H9 (cell line): ENCODE data around the gene RPL19. TPM values are rescaled to one million over a fixed set of nuclear protein-coding genes. Genes with fewer than 3 reads are reported as not detected.

Source experiments
- DNase-seq: peaks from one replicate; pipeline ENCODE4 v3.0.0-alpha.2; 2017
- H2AFZ ChIP-seq: one replicate; pipeline ENCODE4 v1.6.1; 2013; ENCODE audit warnings: mild to moderate bottlenecking, low read length, control low read depth, moderate library complexity
- H2AK5ac ChIP-seq: 2 replicates; pipeline ENCODE4 v1.6.1; 2013; ENCODE audit warnings: low read length, control low read depth, mixed read lengths; ENCODE audit not compliant: insufficient read length
- H2BK120ac ChIP-seq: one replicate; pipeline ENCODE4 v1.6.1; 2013; ENCODE audit warnings: low read depth, mild to moderate bottlenecking, low read length, control low read depth, inconsistent platforms; ENCODE audit not compliant: poor library complexity, severe bottlenecking
- H2BK12ac ChIP-seq: 2 replicates; pipeline ENCODE4 v1.6.1; 2013; ENCODE audit warnings: low read length, control low read depth, mixed read lengths, low read depth; ENCODE audit not compliant: insufficient read length
- H2BK15ac ChIP-seq: 2 replicates; pipeline ENCODE4 v1.6.1; 2013; ENCODE audit warnings: low read depth, low read length, control low read depth
- H2BK20ac ChIP-seq: one replicate; pipeline ENCODE4 v1.6.1; 2013; ENCODE audit warnings: low read depth, mild to moderate bottlenecking, low read length, control low read depth, inconsistent platforms; ENCODE audit not compliant: poor library complexity, severe bottlenecking
- H2BK5ac ChIP-seq: 2 replicates; pipeline ENCODE4 v1.6.1; 2013; ENCODE audit warnings: low read length, control low read depth, mixed read lengths; ENCODE audit not compliant: insufficient read length
- H3K14ac ChIP-seq: 2 replicates; pipeline ENCODE4 v1.6.1; 2013; ENCODE audit warnings: low read length, control low read depth; ENCODE audit not compliant: insufficient read depth
- H3K18ac ChIP-seq: 2 replicates; pipeline ENCODE4 v1.6.1; 2013; ENCODE audit warnings: low read depth, mild to moderate bottlenecking, mixed read lengths, low read length, control low read depth; ENCODE audit not compliant: insufficient read length
- H3K23ac ChIP-seq: 2 replicates; pipeline ENCODE4 v1.6.1; 2013; ENCODE audit warnings: low read length, control low read depth, mixed read lengths, low read depth; ENCODE audit not compliant: insufficient read length
- H3K23me2 ChIP-seq: 2 replicates; pipeline ENCODE4 v1.6.1; 2013; ENCODE audit warnings: low read depth, mild to moderate bottlenecking, mixed read lengths, low read length, control low read depth; ENCODE audit not compliant: insufficient read length, poor library complexity, severe bottlenecking
- H3K27ac ChIP-seq: 2 replicates; pipeline ENCODE4 v1.5.1; 2013; ENCODE audit warnings: low read length, control low read depth, mixed read lengths, low read depth; ENCODE audit not compliant: insufficient read length
- H3K27me3 ChIP-seq: 2 replicates; pipeline ENCODE4 v1.6.1; 2013; ENCODE audit warnings: low read length, control low read depth, inconsistent platforms; ENCODE audit not compliant: insufficient read depth
- H3K4ac ChIP-seq: 2 replicates; pipeline ENCODE4 v1.6.1; 2013; ENCODE audit warnings: low read depth, mild to moderate bottlenecking, control low read depth, inconsistent platforms, low read length, moderate library complexity
- H3K4me1 ChIP-seq: 2 replicates; pipeline ENCODE4 v1.6.1; 2013; ENCODE audit warnings: low read length, control low read depth, inconsistent platforms; ENCODE audit not compliant: insufficient read depth
- H3K4me2 ChIP-seq: 2 replicates; pipeline ENCODE4 v1.6.1; 2013; ENCODE audit warnings: low read length, control low read depth, mixed read lengths; ENCODE audit not compliant: insufficient read length, insufficient read depth
- H3K56ac ChIP-seq: 2 replicates; pipeline ENCODE4 v1.6.1; 2013; ENCODE audit warnings: low read depth, mild to moderate bottlenecking, mixed read lengths, low read length, control low read depth; ENCODE audit not compliant: insufficient read length
- H3K79me1 ChIP-seq: 2 replicates; pipeline ENCODE4 v1.6.1; 2013; ENCODE audit warnings: low read depth, mild to moderate bottlenecking, moderate library complexity, low read length, control low read depth, inconsistent platforms; ENCODE audit not compliant: insufficient read depth, poor library complexity, severe bottlenecking
- H3K79me2 ChIP-seq: 2 replicates; pipeline ENCODE4 v1.6.1; 2013; ENCODE audit warnings: low read length, control low read depth, inconsistent platforms; ENCODE audit not compliant: insufficient read depth
- H3K9ac ChIP-seq: 2 replicates; pipeline ENCODE4 v1.6.1; 2013; ENCODE audit warnings: low read length, control low read depth, mixed read lengths; ENCODE audit not compliant: insufficient read length; ENCODE audit errors: extremely low read depth
- H3K9me3 ChIP-seq: one replicate; pipeline ENCODE4 v1.6.1; 2013; ENCODE audit warnings: low read depth, low read length, inconsistent platforms; ENCODE audit not compliant: control insufficient read depth
- H3T11ph ChIP-seq: one replicate; pipeline ENCODE4 v1.6.1; 2013; ENCODE audit warnings: mild to moderate bottlenecking, low read length, control low read depth, inconsistent platforms
- H4K20me1 ChIP-seq: one replicate; pipeline ENCODE4 v1.6.1; 2013; ENCODE audit not compliant: control insufficient read depth, insufficient read length, insufficient read depth
- H4K5ac ChIP-seq: 2 replicates; pipeline ENCODE4 v1.6.1; 2013; ENCODE audit warnings: low read depth, mild to moderate bottlenecking, mixed read lengths, low read length, control low read depth; ENCODE audit not compliant: insufficient read length
- H4K8ac ChIP-seq: replicated peaks from 2 replicates; pipeline ENCODE4 v1.6.1; 2013; ENCODE audit warnings: low read length, control low read depth, mixed read lengths, low read depth; ENCODE audit not compliant: insufficient read length
- H4K91ac ChIP-seq: 2 replicates; pipeline ENCODE4 v1.6.1; 2013; ENCODE audit warnings: low read depth, mild to moderate bottlenecking, moderate library complexity, mixed read lengths, low read length, control low read depth; ENCODE audit not compliant: insufficient read length
- H3K27ac Mint-ChIP-seq, 3 experiments: 2 replicates in 2 of 3; 3 replicates in 1 of 3; pipeline ENCODE4 v1.8.0; 2020 to 2021; ENCODE audit warnings: mixed read lengths in 3 of 3, mild to moderate bottlenecking in 1 of 3, moderate library complexity in 1 of 3
- H3K27me3 Mint-ChIP-seq: 2 replicates; pipeline ENCODE4 v1.8.0; 2021; ENCODE audit warnings: low read depth, mild to moderate bottlenecking, moderate library complexity, mixed read lengths
- H3K36me3 Mint-ChIP-seq, 3 experiments: 2 replicates in 2 of 3; 3 replicates in 1 of 3; pipeline ENCODE4 v1.8.0; 2020 to 2021; ENCODE audit warnings: low read depth in 3 of 3, mixed read lengths in 3 of 3; ENCODE audit not compliant: insufficient read depth in 1 of 3
- H3K4me1 Mint-ChIP-seq, 2 experiments: 2 replicates each; pipeline ENCODE4 v1.8.0; 2020; ENCODE audit warnings: mixed read lengths in 2 of 2
- H3K4me3 Mint-ChIP-seq, 2 experiments: 2 replicates in 1 of 2; 3 replicates in 1 of 2; pipeline ENCODE4 v1.8.0; 2020 to 2021; ENCODE audit warnings: mild to moderate bottlenecking in 2 of 2, mixed read lengths in 2 of 2, moderate library complexity in 1 of 2
- H3K9me3 Mint-ChIP-seq, 2 experiments: 2 replicates in 1 of 2; 3 replicates in 1 of 2; pipeline ENCODE4 v1.8.0; 2020; ENCODE audit warnings: mild to moderate bottlenecking in 2 of 2, mixed read lengths in 2 of 2, moderate library complexity in 1 of 2
- CTCF ChIP-seq: fragments of 200-600 bp; sonication (generic); conservative IDR thresholded peaks from 3 replicates; pipeline ENCODE4 v1.8.0; 2021; ENCODE audit warnings: antibody characterized with exemption, mild to moderate bottlenecking
- WGBS: extraction: QIAGEN DNeasy Blood & Tissue Kit; methylation state at CpG from one replicate; pipeline ENCODE4 v1.1.7; 2013; ENCODE audit warnings: missing lambda C conversion rate, low lambda C conversion rate, mixed read lengths; ENCODE audit not compliant: insufficient read length; ENCODE audit errors: extremely low coverage; 5-methylcytosine and 5-hydroxymethylcytosine counted together
- total RNA-seq: library from RNA; stranded (reverse); gene quantifications from 2 replicates; pipeline ENCODE4 v1.2.1, GENCODE V29; 2021

Gene RPL19
- total RNA-seq, 1 experiment from 2014 or later = 2,038 TPM

- Histone ChIP-seq H3K23me2 (peaks cover 9% of the 10 kb centered on the region), H3K56ac (no peak within 1 kb of the TSS), H2BK12ac (no peak within 1 kb of the TSS), H3K27me3 (peaks cover 10% of the 10 kb centered on the region; the same call in 1 of the 2 replicates), H3T11ph (no peak within 1 kb of the TSS), H3K9ac (no peak within 1 kb of the TSS), H2AFZ (no peak within 1 kb of the TSS), H2BK15ac (no peak within 1 kb of the TSS), H3K79me1 (no peaks in the 10 kb centered on the region), H3K14ac (no peak within 1 kb of the TSS), H2AK5ac (no peak within 1 kb of the TSS), H3K4me1 (no peaks in the 10 kb centered on the region), H2BK5ac (no peak within 1 kb of the TSS), H2BK20ac (no peak within 1 kb of the TSS), H3K9me3 (no peaks in the 10 kb centered on the region), H3K79me2 (no peaks in the 10 kb centered on the region), H4K20me1 (no peaks in the 10 kb centered on the region), H3K23ac (no peak within 1 kb of the TSS), H4K8ac (no peak within 1 kb of the TSS), H3K4ac (no peak within 1 kb of the TSS), H3K4me2 (peak within 1 kb of the TSS; percentile 82), H3K18ac (no peak within 1 kb of the TSS), H3K27ac (no peak within 1 kb of the TSS), H4K91ac (no peak within 1 kb of the TSS), H4K5ac (no peak within 1 kb of the TSS), H2BK120ac (no peak within 1 kb of the TSS)
- no peak for DNase-seq
- no peak within 1 kb of the TSS; a peak in 1 of 7 replicates for H3K27ac Mint-ChIP-seq
- peaks cover 3 to 8% (median 7%) of the 10 kb centered on the region in 3 experiments; a peak in 5 of 7 replicates for H3K36me3 Mint-ChIP-seq
- WGBS = no CpG with 5 or more reads among the region's 17 CpGs
- peaks cover 40% of the 10 kb centered on the region for H3K27me3 Mint-ChIP-seq
- peaks cover 24 to 25% of the 10 kb centered on the region in 2 experiments for H3K4me1 Mint-ChIP-seq
- no peak for TF ChIP-seq CTCF
- peak within 1 kb of the TSS; percentile 82 to 96 for H3K4me3 Mint-ChIP-seq
- H3K9me3 Mint-ChIP-seq = peaks cover 4 to 8% of the 10 kb centered on the region in 2 experiments
These were observed 34.2 kb upstream of the RPL19 start, which contains the start of gene ARL5C for GRCh38 chr17:39165841-39166349. Gene ARL5C, minus strand, starts transcription at chr17:39166161. Its CDS starts 401 bp downstream, at chr17:39165760.
